Ureter (tissue), 1 donor: ENCODE results near the gene FNDC3A. TPM values are rescaled to one million over a fixed set of nuclear protein-coding genes. Genes with fewer than 3 reads are reported as not detected.
A peak's percentile ranks its signal among the peaks of the same experiment; 100 is the strongest.

Experiments used
- DNase-seq: peaks from one replicate; pipeline ENCODE4 v3.0.0-alpha.2; 2020; ENCODE audit warnings: low spot score
- total RNA-seq: library from RNA; stranded (reverse); gene quantifications from one replicate; pipeline ENCODE4 v1.2.4, GENCODE V29; 2023
- donor health status: DM: yes; HTN: yes; CAD: no.

FNDC3A gene
- total RNA-seq, 1 donor from 2014 or later, result 76.5 TPM

GRCh38 chr13:49216334-49216733 is 240.6 kb downstream of the FNDC3A start:
- DNase-seq, result no peak

- no peak for DNase-seq
Observed at GRCh38 chr13:49217962-49218492, 242.3 kb downstream of the FNDC3A start.

GRCh38 chr13:49218493-49219051 is 242.9 kb downstream of the FNDC3A start:
- no peak for DNase-seq

GRCh38 chr13:49219647-49220035 is 243.9 kb downstream of the FNDC3A start:
- no peak for DNase-seq

GRCh38 chr13:49220036-49220855 is 244.5 kb downstream of the FNDC3A start, which contains the start of gene MLNR:
MLNR (plus strand) TSS chr13:49220338; CDS start chr13:49220338, 0 bp downstream.
- DNase-seq, result no peak

- no peak for DNase-seq
Observed at GRCh38 chr13:49220856-49221589, 245.3 kb downstream of the FNDC3A start.

- no peak for DNase-seq
Observed at GRCh38 chr13:49221590-49221965, 245.9 kb downstream of the FNDC3A start.

- no peak for DNase-seq
Observed at GRCh38 chr13:49225223-49226042, 249.7 kb downstream of the FNDC3A start.

GRCh38 chr13:49226613-49227012 is 250.9 kb downstream of the FNDC3A start:
- no peak for DNase-seq

GRCh38 chr13:49234741-49235140 is 259.0 kb downstream of the FNDC3A start:
- DNase-seq, result no peak

- DNase-seq, result no peak
Observed at GRCh38 chr13:49235856-49236431, 260.2 kb downstream of the FNDC3A start.

- no peak for DNase-seq
Observed at GRCh38 chr13:49238621-49239020, 262.9 kb downstream of the FNDC3A start.

GRCh38 chr13:49240017-49240416 is 264.3 kb downstream of the FNDC3A start:
- no peak for DNase-seq

- DNase-seq, result no peak
Observed at GRCh38 chr13:49241296-49241695, 265.6 kb downstream of the FNDC3A start.

GRCh38 chr13:49245101-49245500 is 269.4 kb downstream of the FNDC3A start:
- DNase-seq, result no peak

- DNase-seq, result no peak
Observed at GRCh38 chr13:49246850-49247642, 271.3 kb downstream of the FNDC3A start.

GRCh38 chr13:49247643-49248621 is 272.2 kb downstream of the FNDC3A start, which contains the start of gene CDADC1:
CDADC1 (plus strand) TSS chr13:49247925; CDS start chr13:49248038, 113 bp downstream.
- DNase-seq, result peak; percentile 97

GRCh38 chr13:49248622-49249002 is 272.9 kb downstream of the FNDC3A start:
- no peak for DNase-seq

GRCh38 chr13:49251326-49251725 is 275.6 kb downstream of the FNDC3A start:
- no peak for DNase-seq
